Measurements from ENCODE around the gene TMEM143.

TMEM143 gene

GRCh38 chr19:48355365-48355954 is 8.3 kb downstream of the TMEM143 start:
- no peak overlapping the region for H3K4me3 ChIP-seq
- DNase-seq (ENCODE audit: low spot score) = no peak
- TF ChIP-seq CTCF (IDR thresholded peaks at IDR 0.05) = no peak
- no peak overlapping the region for H3K27ac ChIP-seq

GRCh38 chr19:48354332-48354992 is 9.3 kb downstream of the TMEM143 start:
- no peak for TF ChIP-seq CTCF (IDR thresholded peaks at IDR 0.05)
- H3K4me3 ChIP-seq = no peak overlapping the region
- no peak for DNase-seq (ENCODE audit: low spot score)
- no peak overlapping the region for H3K27ac ChIP-seq

- Histone ChIP-seq H3K4me3 (no peak overlapping the region), H3K27ac (no peak overlapping the region)
- no peak for DNase-seq (ENCODE audit: low spot score)
- no peak for TF ChIP-seq CTCF (IDR thresholded peaks at IDR 0.05)
Observed at GRCh38 chr19:48353677-48354076, 10.1 kb downstream of the TMEM143 start.

GRCh38 chr19:48351341-48351752 is 12.4 kb downstream of the TMEM143 start:
- Histone ChIP-seq H3K4me3 (no peak overlapping the region), H3K27ac (no peak overlapping the region)
- no peak for DNase-seq (ENCODE audit: low spot score)
- peak; percentile 64 for TF ChIP-seq CTCF (IDR thresholded peaks at IDR 0.05)

- Histone ChIP-seq H3K4me3 (no peak overlapping the region), H3K27ac (no peak overlapping the region)
- TF ChIP-seq CTCF (IDR thresholded peaks at IDR 0.05) = no peak
- DNase-seq (ENCODE audit: low spot score) = no peak
Observed at GRCh38 chr19:48350856-48351255, 12.9 kb downstream of the TMEM143 start.

- H3K4me3 ChIP-seq = no peak overlapping the region
- TF ChIP-seq CTCF (IDR thresholded peaks at IDR 0.05) = no peak
- no peak for DNase-seq (ENCODE audit: low spot score)
- H3K27ac ChIP-seq = no peak overlapping the region
Observed at GRCh38 chr19:48348737-48349136, 15.0 kb downstream of the TMEM143 start.

GRCh38 chr19:48348045-48348444 is 15.7 kb downstream of the TMEM143 start:
- no peak for TF ChIP-seq CTCF (IDR thresholded peaks at IDR 0.05)
- no peak overlapping the region for H3K4me3 ChIP-seq
- no peak overlapping the region for H3K27ac ChIP-seq
- no peak for DNase-seq (ENCODE audit: low spot score)

All from coronary artery (tissue), 2 donors.